ENCODE measurements around the gene LCA5L.

DNA sequence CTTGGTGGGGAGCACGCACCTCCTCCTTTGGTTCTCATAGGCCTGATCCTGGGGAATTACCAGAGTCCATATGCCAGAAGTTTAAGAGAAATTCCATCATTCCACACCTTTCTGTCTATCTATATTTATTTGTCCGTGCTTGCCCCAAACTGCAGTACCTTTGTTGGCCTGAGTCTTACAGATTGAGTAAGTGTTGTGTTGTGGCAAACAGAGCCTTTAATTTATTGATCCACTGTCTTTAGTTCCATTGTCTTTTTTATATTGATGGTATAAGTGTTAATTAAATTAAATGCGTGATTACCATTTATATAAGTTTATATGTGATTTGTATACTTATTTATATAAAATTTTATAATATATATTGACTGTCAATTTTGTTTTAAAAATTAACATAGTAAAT lies 11.1 kb upstream of the LCA5L start:
- TF ChIP-seq NFRKB (IDR thresholded peaks at IDR 0.05) (no peak), FOXM1 (IDR thresholded peaks at IDR 0.05; ENCODE audit: borderline replicate concordance) (no peak), PKNOX1 (IDR thresholded peaks at IDR 0.05) (no peak), SP1 (IDR thresholded peaks at IDR 0.05) (no peak), ZNF384 (IDR thresholded peaks at IDR 0.05) (no peak), BHLHE40 (IDR thresholded peaks at IDR 0.05; ENCODE audit: borderline replicate concordance) (no peak), SUZ12 (IDR thresholded peaks at IDR 0.05) (no peak), FOXA1 (IDR thresholded peaks at IDR 0.05) (no peak), LEF1 (IDR thresholded peaks at IDR 0.05; ENCODE audit: borderline replicate concordance) (no peak), TARDBP (IDR thresholded peaks at IDR 0.05) (no peak)

Data from HEK293T (cell line).